Parathyroid adenoma (tissue), 2 donors: ENCODE measurements around the gene CNTN2.

ENCODE experiments used
- H2AFZ ChIP-seq: fragments of 300-600 bp; sonication (generic); one replicate; pipeline ENCODE4 v1.7.0; 2017; ENCODE audit warnings: antibody characterized with exemption, mild to moderate bottlenecking
- H3K27ac ChIP-seq: fragments of 300-600 bp; sonication (generic); one replicate; pipeline ENCODE4 v1.7.0; 2017
- H3K27me3 ChIP-seq: fragments of 300-600 bp; sonication (generic); one replicate; pipeline ENCODE4 v1.7.0; 2017; ENCODE audit warnings: low read length; ENCODE audit not compliant: control insufficient read depth, insufficient read depth
- H3K36me3 ChIP-seq: fragments of 300-600 bp; sonication (generic); one replicate; pipeline ENCODE4 v1.7.0; 2017; ENCODE audit warnings: low read length; ENCODE audit not compliant: control insufficient read depth, insufficient read depth
- H3K4me1 ChIP-seq: fragments of 300-600 bp; sonication (generic); one replicate; pipeline ENCODE4 v1.7.0; 2017; ENCODE audit warnings: control low read depth
- H3K4me2 ChIP-seq: fragments of 300-600 bp; sonication (generic); one replicate; pipeline ENCODE4 v1.7.0; 2017; ENCODE audit warnings: low read length
- H3K4me3 ChIP-seq: fragments of 300-600 bp; sonication (generic); one replicate; pipeline ENCODE4 v1.7.0; 2017; ENCODE audit warnings: low read depth, low read length
- H3K79me2 ChIP-seq: fragments of 300-600 bp; sonication (generic); one replicate; pipeline ENCODE4 v1.7.0; 2017; ENCODE audit warnings: control low read depth
- H3K9ac ChIP-seq: fragments of 300-600 bp; sonication (generic); one replicate; pipeline ENCODE4 v1.7.0; 2017; ENCODE audit warnings: mild to moderate bottlenecking
- H3K9me3 ChIP-seq: fragments of 300-600 bp; sonication (generic); one replicate; pipeline ENCODE4 v1.7.0; 2017; ENCODE audit warnings: low read length; ENCODE audit not compliant: control insufficient read depth
- TF ChIP-seq, protein P1 (sequence below): fragments of 300-600 bp; sonication (generic); IDR thresholded peaks from one replicate; pipeline ENCODE4 v1.7.0; 2017; ENCODE audit warnings: antibody characterized with exemption, mild to moderate bottlenecking
- donor health status: primary hyperparathyroidism.

Gene CNTN2

DNA sequence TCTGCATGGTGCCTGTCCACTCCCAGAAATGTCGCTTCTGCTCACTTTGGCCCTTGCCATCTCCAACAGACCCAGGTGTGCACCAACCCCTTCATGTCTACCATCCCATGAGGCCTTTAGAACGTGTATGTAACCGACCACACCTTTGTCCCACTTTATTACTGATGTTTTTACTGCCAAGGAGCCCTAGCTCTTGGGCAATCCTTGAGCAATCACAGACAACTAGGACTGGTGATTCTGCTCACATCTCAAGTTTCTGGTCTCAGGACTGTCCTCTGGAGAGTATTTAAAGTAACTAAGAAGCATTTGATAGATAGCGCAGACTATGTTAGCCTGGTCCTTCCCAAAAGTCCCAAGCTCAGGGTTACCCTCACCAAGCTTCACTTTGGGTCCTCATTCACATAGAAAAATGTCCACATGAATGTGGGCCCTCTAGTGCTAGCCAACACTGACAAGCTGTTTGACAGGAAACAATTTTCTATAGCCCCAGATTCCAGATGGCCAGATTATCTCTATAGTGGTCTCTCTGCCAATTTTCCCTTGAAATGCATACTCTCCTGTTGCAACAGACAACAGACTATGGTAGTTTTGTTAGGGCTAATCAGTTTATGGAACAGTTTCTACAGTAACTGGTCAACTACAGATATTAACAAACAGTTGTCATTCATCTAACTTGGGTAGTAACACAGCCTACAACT is 48.2 kb downstream of the CNTN2 start:
- Histone ChIP-seq H3K9ac (no peak overlapping the region), H3K4me1 (no peaks in the 10 kb centered on the region), H3K27me3 (no peaks in the 10 kb centered on the region), H3K36me3 (no peaks in the 10 kb centered on the region), H3K4me2 (no peak overlapping the region), H2AFZ (no peak overlapping the region), H3K79me2 (no peaks in the 10 kb centered on the region), H3K27ac (no peak overlapping the region), H3K9me3 (no peaks in the 10 kb centered on the region), H3K4me3 (no peak overlapping the region)
- TF ChIP-seq, protein P1, sequence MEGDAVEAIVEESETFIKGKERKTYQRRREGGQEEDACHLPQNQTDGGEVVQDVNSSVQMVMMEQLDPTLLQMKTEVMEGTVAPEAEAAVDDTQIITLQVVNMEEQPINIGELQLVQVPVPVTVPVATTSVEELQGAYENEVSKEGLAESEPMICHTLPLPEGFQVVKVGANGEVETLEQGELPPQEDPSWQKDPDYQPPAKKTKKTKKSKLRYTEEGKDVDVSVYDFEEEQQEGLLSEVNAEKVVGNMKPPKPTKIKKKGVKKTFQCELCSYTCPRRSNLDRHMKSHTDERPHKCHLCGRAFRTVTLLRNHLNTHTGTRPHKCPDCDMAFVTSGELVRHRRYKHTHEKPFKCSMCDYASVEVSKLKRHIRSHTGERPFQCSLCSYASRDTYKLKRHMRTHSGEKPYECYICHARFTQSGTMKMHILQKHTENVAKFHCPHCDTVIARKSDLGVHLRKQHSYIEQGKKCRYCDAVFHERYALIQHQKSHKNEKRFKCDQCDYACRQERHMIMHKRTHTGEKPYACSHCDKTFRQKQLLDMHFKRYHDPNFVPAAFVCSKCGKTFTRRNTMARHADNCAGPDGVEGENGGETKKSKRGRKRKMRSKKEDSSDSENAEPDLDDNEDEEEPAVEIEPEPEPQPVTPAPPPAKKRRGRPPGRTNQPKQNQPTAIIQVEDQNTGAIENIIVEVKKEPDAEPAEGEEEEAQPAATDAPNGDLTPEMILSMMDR: no peak

DNA sequence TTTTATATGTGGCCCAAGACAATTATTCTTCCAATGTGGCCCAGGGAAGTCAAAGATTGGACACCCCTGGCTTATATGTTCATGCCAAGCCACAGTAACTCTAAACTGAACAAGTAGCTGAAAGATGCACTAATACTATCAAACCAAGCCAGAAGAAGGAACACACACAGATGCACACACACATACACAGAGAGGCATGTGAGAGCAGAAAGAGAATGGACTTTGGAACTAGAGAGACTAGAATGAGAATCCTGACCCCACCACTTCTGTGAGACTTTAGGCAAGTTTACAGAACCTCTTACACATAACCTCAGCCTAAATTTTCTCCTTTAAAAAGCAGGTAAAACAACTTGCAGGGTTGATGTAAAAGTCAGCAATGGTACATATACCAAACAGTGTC is 52.4 kb downstream of the CNTN2 start:
- Histone ChIP-seq H3K27me3 (no peaks in the 10 kb centered on the region), H3K4me2 (no peak overlapping the region), H3K27ac (no peak overlapping the region), H3K9ac (no peak overlapping the region), H2AFZ (no peak overlapping the region), H3K4me1 (no peaks in the 10 kb centered on the region), H3K79me2 (no peaks in the 10 kb centered on the region), H3K36me3 (no peaks in the 10 kb centered on the region), H3K9me3 (no peaks in the 10 kb centered on the region), H3K4me3 (no peak overlapping the region)
- TF ChIP-seq, protein P1: no peak

DNA sequence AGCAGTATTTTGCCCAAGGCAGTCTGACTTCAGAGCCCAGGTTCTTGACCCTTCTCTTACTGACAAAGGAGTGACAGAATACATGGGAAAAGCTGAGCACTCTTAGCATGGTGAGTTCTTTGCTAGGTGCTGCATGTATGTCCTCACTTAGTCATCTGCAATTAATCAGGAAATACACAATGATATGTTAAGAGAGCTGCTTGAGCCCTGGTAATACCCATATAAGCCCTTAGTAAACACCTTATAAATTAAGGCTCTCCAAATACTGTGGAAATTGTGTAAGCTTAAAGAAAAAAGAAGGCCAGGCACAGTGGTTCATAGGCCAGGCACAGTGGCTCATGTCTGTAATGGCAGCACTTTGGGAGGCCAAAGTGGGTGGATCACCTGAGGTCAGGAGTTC is 55.2 kb downstream of the CNTN2 start:
- no peak overlapping the region for H3K9ac ChIP-seq
- no peak overlapping the region for H2AFZ ChIP-seq
- no peak overlapping the region for H3K4me2 ChIP-seq
- no peak overlapping the region for H3K4me3 ChIP-seq
- H3K79me2 ChIP-seq: no peaks in the 10 kb centered on the region
- TF ChIP-seq, protein P1: no peak
- H3K27ac ChIP-seq: no peak overlapping the region
- H3K4me1 ChIP-seq: no peaks in the 10 kb centered on the region
- H3K9me3 ChIP-seq: no peaks in the 10 kb centered on the region
- no peaks in the 10 kb centered on the region for H3K27me3 ChIP-seq
- no peaks in the 10 kb centered on the region for H3K36me3 ChIP-seq

DNA sequence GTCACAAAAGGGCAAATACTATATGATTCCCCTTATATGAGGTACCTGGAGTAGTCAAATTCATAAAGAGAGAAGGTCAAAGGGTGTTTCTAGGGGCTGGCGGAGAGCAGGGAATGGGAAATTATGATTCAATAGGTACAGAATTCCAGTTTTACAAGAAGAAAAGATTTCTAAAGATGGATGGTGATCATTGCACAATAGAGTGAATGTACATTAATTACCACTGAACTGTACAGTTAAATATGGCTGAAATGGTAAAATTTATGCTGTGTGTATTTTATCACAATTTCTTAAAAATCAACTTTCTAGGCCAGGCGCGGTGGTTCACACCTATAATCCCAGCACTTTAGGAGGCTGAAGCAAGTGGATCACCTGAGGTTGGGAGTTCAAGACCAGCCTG is 59.4 kb downstream of the CNTN2 start:
- Histone ChIP-seq H3K36me3 (no peaks in the 10 kb centered on the region), H3K9me3 (no peaks in the 10 kb centered on the region), H3K79me2 (no peaks in the 10 kb centered on the region), H3K27ac (no peak overlapping the region), H2AFZ (no peak overlapping the region), H3K9ac (no peak overlapping the region), H3K4me3 (no peak overlapping the region), H3K4me2 (no peak overlapping the region), H3K27me3 (no peaks in the 10 kb centered on the region), H3K4me1 (no peaks in the 10 kb centered on the region)
- TF ChIP-seq, protein P1: no peak

DNA sequence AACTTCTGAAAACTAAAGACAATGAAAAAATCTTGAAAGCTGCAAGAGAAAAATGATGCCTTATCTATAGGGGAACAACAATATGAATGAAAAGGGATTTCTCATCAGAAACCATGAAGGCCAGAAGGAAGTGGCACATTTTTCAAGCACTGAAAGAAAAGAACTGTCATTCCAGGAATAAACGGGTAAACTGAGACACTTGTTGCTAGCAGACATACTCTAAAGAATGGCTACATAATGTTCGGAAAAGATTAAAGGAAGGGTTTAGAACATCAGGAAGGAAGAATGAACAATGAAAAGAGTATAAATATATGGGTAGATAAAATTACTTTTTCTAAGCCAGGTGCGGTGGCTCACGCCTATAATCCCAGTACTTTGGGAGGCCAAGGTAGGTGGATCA is 64.3 kb downstream of the CNTN2 start:
- Histone ChIP-seq H3K9me3 (no peaks in the 10 kb centered on the region), H3K4me1 (no peaks in the 10 kb centered on the region), H3K4me3 (no peak overlapping the region), H3K4me2 (no peak overlapping the region), H3K79me2 (no peaks in the 10 kb centered on the region), H2AFZ (no peak overlapping the region), H3K9ac (no peak overlapping the region), H3K27ac (no peak overlapping the region), H3K36me3 (no peaks in the 10 kb centered on the region), H3K27me3 (no peaks in the 10 kb centered on the region)
- TF ChIP-seq, protein P1: no peak
